Astrocyte (in vitro differentiated cells and primary cell): ENCODE measurements around the gene DGKE. TPM values are rescaled to one million over a fixed set of nuclear protein-coding genes. Genes with fewer than 3 reads are reported as not detected.

Experiments used
- DNase-seq: peaks from one replicate; pipeline ENCODE4 v3.0.0-alpha.2; 2010; ENCODE audit warnings: low read depth
- FAIRE-seq: peaks from 2 replicates; lab custom pipeline; 2011; peaks lifted over from hg19 to GRCh38; lab: Jason Lieb, UNC
- H2AFZ ChIP-seq: 2 replicates; pipeline ENCODE4 v1.6.0; 2012; ENCODE audit warnings: low read depth, low read length, inconsistent platforms
- H3K27ac ChIP-seq: 2 replicates; pipeline ENCODE4 v1.5.1; 2011; ENCODE audit warnings: low read depth, low read length, inconsistent platforms
- H3K27me3 ChIP-seq: 2 replicates; pipeline ENCODE4 v1.6.0; 2011; ENCODE audit warnings: low read length, inconsistent platforms; ENCODE audit not compliant: insufficient read depth
- H3K36me3 ChIP-seq: 2 replicates; pipeline ENCODE4 v1.5.1; 2011; ENCODE audit warnings: low read length, inconsistent platforms; ENCODE audit not compliant: insufficient read depth
- H3K4me1 ChIP-seq: 2 replicates; pipeline ENCODE4 v1.5.1; 2011; ENCODE audit warnings: low read length, inconsistent platforms; ENCODE audit not compliant: insufficient read depth
- H3K4me2 ChIP-seq: 2 replicates; pipeline ENCODE4 v1.6.0; 2012; ENCODE audit warnings: low read length, inconsistent platforms
- H3K4me3 ChIP-seq: 2 replicates; pipeline ENCODE4 v1.5.1; 2011; ENCODE audit warnings: low read depth, mild to moderate bottlenecking, low read length, inconsistent platforms; ENCODE audit not compliant: insufficient read depth
- H3K79me2 ChIP-seq: 2 replicates; pipeline ENCODE4 v1.6.0; 2012; ENCODE audit warnings: mild to moderate bottlenecking, low read length, inconsistent platforms; ENCODE audit not compliant: insufficient read depth
- H3K9ac ChIP-seq: 2 replicates; pipeline ENCODE4 v1.6.0; 2012; ENCODE audit warnings: mild to moderate bottlenecking, low read length, inconsistent platforms
- H3K9me3 ChIP-seq: 2 replicates; pipeline ENCODE4 v1.5.1; 2012; ENCODE audit warnings: low read depth, mild to moderate bottlenecking, low read length, inconsistent platforms; ENCODE audit not compliant: insufficient read depth
- H4K20me1 ChIP-seq: 2 replicates; pipeline ENCODE4 v1.6.0; 2012; ENCODE audit warnings: low read length, inconsistent platforms; ENCODE audit not compliant: insufficient read depth
- H3K27ac Mint-ChIP-seq: one replicate; pipeline ENCODE4 v1.8.0; 2021; ENCODE audit warnings: mild to moderate bottlenecking, mixed read lengths; ENCODE audit not compliant: unreplicated experiment
- H3K27me3 Mint-ChIP-seq: one replicate; pipeline ENCODE4 v1.8.0; 2021; ENCODE audit warnings: low read depth, mixed read lengths; ENCODE audit not compliant: unreplicated experiment
- H3K36me3 Mint-ChIP-seq: one replicate; pipeline ENCODE4 v1.8.0; 2021; ENCODE audit warnings: low read depth, mixed read lengths; ENCODE audit not compliant: unreplicated experiment
- H3K4me1 Mint-ChIP-seq: one replicate; pipeline ENCODE4 v1.8.0; 2021; ENCODE audit warnings: low read depth, mixed read lengths; ENCODE audit not compliant: unreplicated experiment
- H3K4me3 Mint-ChIP-seq: one replicate; pipeline ENCODE4 v1.8.0; 2021; ENCODE audit warnings: mild to moderate bottlenecking, moderate library complexity, mixed read lengths; ENCODE audit not compliant: unreplicated experiment
- H3K9me3 Mint-ChIP-seq: one replicate; pipeline ENCODE4 v1.8.0; 2021; ENCODE audit warnings: mild to moderate bottlenecking, mixed read lengths; ENCODE audit not compliant: unreplicated experiment
- EZH2 ChIP-seq: IDR thresholded peaks from 2 replicates; pipeline ENCODE4 v1.6.1; 2012; ENCODE audit warnings: mild to moderate bottlenecking, low read length, inconsistent platforms; ENCODE audit not compliant: insufficient read depth
- total RNA-seq: library from RNA; stranded (reverse); gene quantifications from 2 replicates; pipeline ENCODE4 v1.2.1, GENCODE V29; 2021
- TF ChIP-seq, protein P1 (sequence below): IDR thresholded peaks from 2 replicates; pipeline ENCODE4 v1.5.1; 2011; ENCODE audit warnings: low read depth, mild to moderate bottlenecking, inconsistent platforms, low read length, moderate library complexity; ENCODE audit not compliant: insufficient read depth

Gene DGKE
- total RNA-seq, 1 donor from 2014 or later, result 5.5 TPM

- Histone ChIP-seq H3K4me2 (no peak overlapping the region), H3K9me3 (no peaks in the 10 kb centered on the region), H3K9ac (no peak overlapping the region), H4K20me1 (no peaks in the 10 kb centered on the region), H3K79me2 (no peaks in the 10 kb centered on the region), H3K4me1 (peaks cover 16% of the 10 kb centered on the region), H3K27me3 (no peaks in the 10 kb centered on the region), H2AFZ (no peak overlapping the region), H3K27ac (no peak overlapping the region), H3K4me3 (no peak overlapping the region), H3K36me3 (no peaks in the 10 kb centered on the region)
- peaks cover 2% of the 10 kb centered on the region for H3K9me3 Mint-ChIP-seq
- peaks cover 13% of the 10 kb centered on the region for H3K4me1 Mint-ChIP-seq
- no peak for TF ChIP-seq EZH2
- TF ChIP-seq, protein P1, sequence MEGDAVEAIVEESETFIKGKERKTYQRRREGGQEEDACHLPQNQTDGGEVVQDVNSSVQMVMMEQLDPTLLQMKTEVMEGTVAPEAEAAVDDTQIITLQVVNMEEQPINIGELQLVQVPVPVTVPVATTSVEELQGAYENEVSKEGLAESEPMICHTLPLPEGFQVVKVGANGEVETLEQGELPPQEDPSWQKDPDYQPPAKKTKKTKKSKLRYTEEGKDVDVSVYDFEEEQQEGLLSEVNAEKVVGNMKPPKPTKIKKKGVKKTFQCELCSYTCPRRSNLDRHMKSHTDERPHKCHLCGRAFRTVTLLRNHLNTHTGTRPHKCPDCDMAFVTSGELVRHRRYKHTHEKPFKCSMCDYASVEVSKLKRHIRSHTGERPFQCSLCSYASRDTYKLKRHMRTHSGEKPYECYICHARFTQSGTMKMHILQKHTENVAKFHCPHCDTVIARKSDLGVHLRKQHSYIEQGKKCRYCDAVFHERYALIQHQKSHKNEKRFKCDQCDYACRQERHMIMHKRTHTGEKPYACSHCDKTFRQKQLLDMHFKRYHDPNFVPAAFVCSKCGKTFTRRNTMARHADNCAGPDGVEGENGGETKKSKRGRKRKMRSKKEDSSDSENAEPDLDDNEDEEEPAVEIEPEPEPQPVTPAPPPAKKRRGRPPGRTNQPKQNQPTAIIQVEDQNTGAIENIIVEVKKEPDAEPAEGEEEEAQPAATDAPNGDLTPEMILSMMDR, result no peak
- no peaks in the 10 kb centered on the region for H3K27me3 Mint-ChIP-seq
- no peak overlapping the region for H3K27ac Mint-ChIP-seq
- H3K4me3 Mint-ChIP-seq, result no peak overlapping the region
- no peak for DNase-seq
- no peak for FAIRE-seq
- H3K36me3 Mint-ChIP-seq, result no peaks in the 10 kb centered on the region
These were observed 85.0 kb downstream of the DGKE start for GRCh38 chr17:56918916-56919315.

Other genes with a start within 250 kb of the DGKE start
- gene NOG, start 240.5 kb upstream of the DGKE start, total RNA-seq, result 19.9 and 23.0 TPM in 2 replicates
- 2.2 and 2.8 TPM in 2 replicates for gene C17orf67, start 231 bp upstream of the DGKE start, total RNA-seq
- 96.3 and 105 TPM in 2 replicates for gene TRIM25, start 79.9 kb downstream of the DGKE start, total RNA-seq
- 18.8 and 20.6 TPM in 2 replicates for gene COIL, start 126.9 kb downstream of the DGKE start, total RNA-seq
- 27.1 and 29.0 TPM in 2 replicates for gene SCPEP1, start 144.0 kb downstream of the DGKE start, total RNA-seq